ENCODE results near the gene ZIC2. TPM values are rescaled to one million over a fixed set of nuclear protein-coding genes. Genes with fewer than 3 reads are reported as not detected.
A peak's percentile ranks its signal among the peaks of the same experiment; 100 is the strongest.

The ZIC2 gene
- total and polyA plus RNA-seq, 2 of the 8 experiments (the other 6 are each of a cell fraction or from before 2014, with no cell fraction given), result 53.2 to 372 TPM

- Histone ChIP-seq H2BK15ac (ENCODE audit: low read length) (peak overlapping the region; percentile 40; the same call in 1 of the 2 replicates), H3K56ac (replicated peaks; ENCODE audit: insufficient read length, low read depth, low read length) (no peak overlapping the region), H3K79me2 (ENCODE audit: control insufficient read depth in 1 of 2, insufficient read depth in 2 of 2, low read length in 2 of 2) (no peaks in the 10 kb centered on the region), H3K9me3 (ENCODE audit: insufficient read depth in 2 of 2, low read depth in 1 of 2, low read length in 1 of 2) (no peaks in the 10 kb centered on the region), H3K4me3 (ENCODE audit: extremely low read depth in 1 of 4, insufficient read depth in 2 of 4, low read depth in 3 of 4, low read length in 4 of 4) (peak overlapping the region; percentile 36 to 69 (median 54)), H3K23me2 (ENCODE audit: low read depth, low read length) (peaks cover 40% of the 10 kb centered on the region), H3K4ac (replicated peaks; ENCODE audit: insufficient read length, low read depth, low read length) (peak overlapping the region; percentile 17), H3K23ac (ENCODE audit: insufficient read length) (no peak overlapping the region), H4K20me1 (replicated peaks in 1 of 2; ENCODE audit: control insufficient read depth in 1 of 2, insufficient read depth in 2 of 2, low read length in 2 of 2) (peaks cover 0 to under 1% of the 10 kb centered on the region in 2 experiments), H3K14ac (ENCODE audit: insufficient read length) (no peak overlapping the region), H4K8ac (ENCODE audit: extremely low read depth, insufficient read depth, low read length) (no peak overlapping the region), H4K91ac (replicated peaks; ENCODE audit: insufficient read length, low read length) (peak overlapping the region; percentile 22), H2BK20ac (ENCODE audit: low read length) (no peak overlapping the region), H3K27ac (ENCODE audit: low read depth, low read length) (no peak overlapping the region), H2AFZ (ENCODE audit: low read length) (no peak overlapping the region), H3K9ac (replicated peaks in 1 of 4; ENCODE audit: extremely low read depth in 1 of 4, low read depth in 3 of 4, low read length in 3 of 4) (no peak overlapping the region; a peak in 1 of 7 replicates), H2BK120ac (replicated peaks; ENCODE audit: low read depth, low read length) (peak overlapping the region; percentile 66), H2AK5ac (ENCODE audit: low read depth, low read length) (no peak overlapping the region), H3K4me1 (replicated peaks in 1 of 4; ENCODE audit: control insufficient read depth in 3 of 4, insufficient read depth in 4 of 4, low read length in 3 of 4) (peaks cover 9 to 39% (median 23%) of the 10 kb centered on the region in 4 experiments), H2BK5ac (ENCODE audit: low read depth, low read length) (peak overlapping the region; percentile 13; the same call in 1 of the 2 replicates), H3K18ac (ENCODE audit: extremely low read depth, low read length) (peak overlapping the region; percentile 48; the same call in 1 of the 2 replicates), H2BK12ac (ENCODE audit: low read depth, low read length) (no peak overlapping the region), H3K36me3 (ENCODE audit: control insufficient read depth in 2 of 4, insufficient read depth in 4 of 4, low read length in 3 of 4) (peaks cover 0 to 8% (median 0%) of the 10 kb centered on the region in 4 experiments; a peak in 3 of 8 replicates), H3K27me3 (replicated peaks in 1 of 4; ENCODE audit: control insufficient read depth in 3 of 4, extremely low read depth in 1 of 4, insufficient read depth in 3 of 4, low read length in 3 of 4) (peaks cover 12 to 63% (median 48%) of the 10 kb centered on the region in 4 experiments; a peak in 6 of 7 replicates), H4K5ac (ENCODE audit: insufficient read length, low read depth, low read length) (no peak overlapping the region), H3K4me2 (ENCODE audit: insufficient read depth in 1 of 2, low read depth in 2 of 2, low read length in 2 of 2) (peak overlapping the region; percentile 98 to 100), H3K79me1 (ENCODE audit: low read depth, low read length) (no peaks in the 10 kb centered on the region)
- 1% methylated on average over 35 of the region's 35 CpGs; no CpG with 5 or more reads in 1 of the 2 experiments for WGBS, 2 experiments (ENCODE audit: extremely low coverage in 1 of 2, insufficient coverage in 1 of 2, insufficient read length in 1 of 2, insufficient replicate concordance in 2 of 2, low coverage in 1 of 2, low lambda C conversion rate in 2 of 2, missing lambda C conversion rate in 1 of 2)
- CTCF ChIA-PET (ENCODE audit: partially characterized antibody), result interaction anchor here (0.7 to 11.7 kb wide), 21 partner anchors 8 to 302 kb away, joined by 3 to 93 read pairs (median 6); partner anchors contain the start of gene PCCA
- POLR2A ChIA-PET (ENCODE audit: partially characterized antibody), result interaction anchor here (1.0 to 8.9 kb wide), 15 partner anchors 7 to 303 kb away, joined by 3 to 80 read pairs (median 8); partner anchors contain the start of genes ZIC2 and ZIC5
- DNase-seq (ENCODE audit: low read depth in 1 of 2, low spot score in 2 of 2) (peak in 1 of 2 experiments; percentile 78), FAIRE-seq (no peak)
- no peak for TF ChIP-seq SP2 (IDR thresholded peaks at IDR 0.05; ENCODE audit: low read length)
- peak; percentile 57; the same call in 1 of the 2 replicates for TF ChIP-seq YY1 (IDR thresholded peaks at IDR 0.05; ENCODE audit: low read depth, low read length)
- TF ChIP-seq SAP30 (IDR thresholded peaks at IDR 0.05; ENCODE audit: insufficient read depth, insufficient replicate concordance, low read length), result no peak
- TF ChIP-seq HDAC2 (IDR thresholded peaks at IDR 0.05; ENCODE audit: borderline replicate concordance in 1 of 2, low read depth in 2 of 2, low read length in 2 of 2), result 0 out of 4 replicates have a peak, but pooled peaks of 1 of the 2 experiments have one; percentile 45
- TF ChIP-seq KDM4A (IDR thresholded peaks at IDR 0.05; ENCODE audit: low read depth, low read length, severe bottlenecking), result no peak
- no peak for TF ChIP-seq CBX8 (IDR thresholded peaks at IDR 0.05; ENCODE audit: borderline replicate concordance, low read depth, low read length)
- 0 out of 4 replicates have a peak, but pooled peaks of 1 of the 2 experiments have one; percentile 51 for TF ChIP-seq SIN3A (conservative IDR thresholded peaks at IDR 0.05 in 1 of 2, IDR thresholded peaks at IDR 0.05 in 1 of 2; ENCODE audit: low read depth in 1 of 2, low read length in 2 of 2)
- TF ChIP-seq MAX (IDR thresholded peaks at IDR 0.05), result peak; percentile 61; the same call in 1 of the 2 replicates
- peak; percentile 49 for TF ChIP-seq EZH2 (IDR thresholded peaks at IDR 0.05; ENCODE audit: low read depth, low read length, severe bottlenecking)
- TF ChIP-seq POLR2AphosphoS5 (IDR thresholded peaks at IDR 0.05; ENCODE audit: low read depth, low read length), result no peak
Measured at GRCh38 chr13:99958406-99959126, 23.0 kb upstream of the ZIC2 start.
